HG03354 (cell line): Measurements from ENCODE around the gene PCDHGA5.
"Not testable (repeated sequence)": the region's sequence is repeated elsewhere in the genome, so short reads cannot be mapped to it uniquely, and the experiment has no call there.

Experiments
- ATAC-seq: cut with Tn5 transposase; IDR thresholded peaks from one replicate; pipeline ENCODE4 v1.9.1; 2021; ENCODE audit warnings: mild to moderate bottlenecking; ENCODE audit not compliant: unreplicated experiment, poor library complexity, severe bottlenecking

Gene PCDHGA5

DNA sequence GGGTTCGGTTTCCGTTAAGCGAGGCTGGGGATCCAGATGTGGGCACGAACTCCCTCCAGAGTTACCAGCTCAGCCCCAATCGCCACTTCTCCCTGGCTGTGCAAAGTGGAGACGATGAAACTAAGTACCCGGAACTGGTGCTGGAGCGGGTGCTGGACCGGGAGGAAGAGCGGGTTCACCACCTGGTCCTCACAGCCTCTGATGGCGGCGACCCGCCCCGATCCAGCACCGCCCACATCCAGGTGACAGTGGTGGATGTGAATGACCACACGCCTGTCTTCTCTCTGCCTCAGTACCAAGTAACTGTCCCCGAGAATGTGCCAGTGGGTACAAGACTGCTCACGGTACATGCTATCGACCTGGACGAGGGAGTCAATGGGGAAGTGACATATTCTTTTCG lies 19.4 kb downstream of the PCDHGA5 start:
- ATAC-seq, result no peak

- no peak for ATAC-seq
Observed at GRCh38 chr5:141384471-141385267, 20.7 kb downstream of the PCDHGA5 start.

- ATAC-seq, result peak; percentile 98
Observed at GRCh38 chr5:141387557-141388311, 23.8 kb downstream of the PCDHGA5 start, which contains the start of gene PCDHGB4. PCDHGB4 (plus strand) TSS chr5:141387698; CDS start chr5:141387885, 187 bp downstream.

- ATAC-seq, result no peak
Observed at GRCh38 chr5:141388661-141389060, 24.7 kb downstream of the PCDHGA5 start.

DNA sequence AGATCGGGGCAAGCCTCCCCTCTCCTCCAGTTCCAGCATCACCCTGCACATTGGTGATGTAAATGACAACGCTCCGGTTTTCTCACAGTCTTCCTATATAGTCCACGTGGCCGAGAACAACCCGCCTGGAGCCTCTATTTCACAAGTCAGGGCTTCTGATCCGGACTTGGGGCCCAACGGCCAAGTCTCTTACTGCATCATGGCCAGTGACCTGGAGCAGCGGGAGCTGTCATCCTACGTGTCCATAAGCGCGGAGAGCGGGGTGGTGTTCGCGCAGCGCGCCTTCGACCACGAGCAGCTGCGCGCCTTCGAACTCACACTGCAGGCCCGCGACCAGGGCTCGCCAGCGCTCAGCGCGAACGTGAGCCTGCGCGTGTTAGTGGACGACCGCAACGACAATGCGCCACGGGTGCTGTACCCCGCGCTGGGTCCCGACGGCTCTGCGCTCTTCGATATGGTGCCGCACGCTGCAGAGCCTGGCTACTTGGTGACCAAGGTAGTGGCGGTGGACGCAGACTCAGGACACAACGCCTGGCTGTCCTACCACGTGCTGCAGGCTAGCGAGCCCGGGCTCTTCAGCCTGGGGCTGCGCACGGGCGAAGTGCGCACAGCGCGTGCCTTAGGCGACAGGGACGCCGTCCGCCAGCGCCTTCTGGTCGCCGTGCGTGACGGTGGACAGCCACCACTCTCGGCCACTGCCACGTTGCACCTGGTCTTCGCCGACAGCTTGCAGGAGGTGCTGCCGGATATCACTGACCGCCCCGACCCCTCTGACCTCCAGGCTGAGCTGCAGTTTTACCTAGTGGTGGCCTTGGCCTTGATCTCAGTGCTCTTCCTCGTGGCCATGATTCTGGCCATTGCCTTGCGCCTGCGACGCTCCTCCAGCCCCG lies 25.4 kb downstream of the PCDHGA5 start:
- ATAC-seq, result no peak

DNA sequence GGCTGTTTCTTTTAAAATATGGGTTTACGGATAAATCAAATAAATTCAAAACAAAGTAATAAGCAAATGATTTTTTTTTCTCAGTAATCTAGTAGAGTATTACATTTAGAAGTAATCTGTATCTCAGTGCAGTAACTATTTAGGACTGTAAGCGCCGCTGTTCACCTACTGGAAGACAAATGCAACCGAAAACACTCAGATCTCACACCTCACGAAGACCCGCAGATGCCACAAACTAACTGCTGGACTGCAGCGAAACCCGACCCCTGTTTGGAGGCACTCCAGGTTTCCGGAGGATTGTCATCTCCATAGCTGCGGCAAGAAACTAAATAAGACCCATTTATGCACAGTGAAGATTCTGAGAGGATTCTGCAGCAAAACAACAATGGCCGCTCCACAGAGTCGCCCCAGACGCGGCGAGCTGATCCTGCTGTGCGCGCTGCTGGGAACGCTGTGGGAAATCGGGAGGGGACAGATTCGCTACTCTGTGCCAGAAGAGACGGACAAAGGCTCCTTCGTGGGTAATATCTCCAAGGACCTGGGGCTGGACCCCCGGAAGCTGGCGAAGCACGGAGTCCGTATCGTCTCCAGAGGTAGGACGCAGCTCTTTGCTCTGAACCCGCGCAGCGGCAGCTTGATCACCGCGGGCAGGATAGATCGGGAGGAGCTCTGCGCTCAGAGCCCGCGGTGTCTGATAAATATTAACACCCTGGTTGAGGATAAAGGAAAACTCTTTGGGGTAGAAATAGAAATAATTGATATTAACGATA lies 28.7 kb downstream of the PCDHGA5 start, which contains the start of gene PCDHGA8:
Gene PCDHGA8, plus strand, starts transcription at position 205 of the 770 bp plus-strand sequence. Its CDS starts 181 bp downstream, at position 386.
- no peak for ATAC-seq

DNA sequence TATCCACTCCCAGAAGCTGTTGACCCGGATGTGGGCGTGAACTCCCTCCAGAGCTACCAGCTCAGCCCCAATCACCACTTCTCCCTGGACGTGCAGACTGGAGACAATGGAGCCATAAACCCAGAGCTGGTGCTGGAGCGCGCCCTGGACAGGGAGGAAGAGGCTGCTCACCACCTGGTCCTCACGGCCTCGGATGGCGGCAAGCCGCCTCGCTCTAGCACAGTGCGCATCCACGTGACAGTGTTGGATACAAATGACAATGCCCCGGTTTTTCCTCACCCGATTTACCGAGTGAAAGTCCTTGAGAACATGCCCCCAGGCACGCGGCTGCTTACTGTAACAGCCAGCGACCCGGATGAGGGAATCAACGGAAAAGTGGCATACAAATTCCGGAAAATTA lies 29.3 kb downstream of the PCDHGA5 start:
- no peak for ATAC-seq

GRCh38 chr5:141394401-141395187 lies 30.6 kb downstream of the PCDHGA5 start:
- not testable (repeated sequence) for ATAC-seq

- peak; percentile 93 for ATAC-seq
Observed at GRCh38 chr5:141397756-141398551, 34.0 kb downstream of the PCDHGA5 start, which contains the start of gene PCDHGB5. PCDHGB5 (plus strand) TSS chr5:141397947; CDS start chr5:141398128, 181 bp downstream.

DNA sequence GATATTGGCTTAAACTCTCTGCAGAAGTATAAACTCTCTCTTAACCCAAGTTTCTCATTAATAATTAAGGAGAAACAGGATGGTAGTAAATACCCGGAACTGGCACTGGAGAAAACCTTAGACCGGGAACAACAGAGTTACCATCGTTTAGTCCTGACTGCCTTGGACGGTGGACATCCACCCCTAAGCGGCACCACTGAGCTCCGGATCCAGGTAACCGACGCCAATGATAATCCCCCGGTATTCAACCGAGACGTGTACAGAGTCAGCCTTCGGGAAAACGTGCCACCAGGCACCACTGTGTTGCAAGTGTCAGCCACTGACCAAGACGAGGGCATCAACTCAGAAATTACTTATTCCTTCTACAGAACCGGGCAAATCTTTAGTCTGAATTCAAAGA lies 34.6 kb downstream of the PCDHGA5 start:
- no peak for ATAC-seq

GRCh38 chr5:141399555-141400258 lies 35.7 kb downstream of the PCDHGA5 start:
- no peak for ATAC-seq

DNA sequence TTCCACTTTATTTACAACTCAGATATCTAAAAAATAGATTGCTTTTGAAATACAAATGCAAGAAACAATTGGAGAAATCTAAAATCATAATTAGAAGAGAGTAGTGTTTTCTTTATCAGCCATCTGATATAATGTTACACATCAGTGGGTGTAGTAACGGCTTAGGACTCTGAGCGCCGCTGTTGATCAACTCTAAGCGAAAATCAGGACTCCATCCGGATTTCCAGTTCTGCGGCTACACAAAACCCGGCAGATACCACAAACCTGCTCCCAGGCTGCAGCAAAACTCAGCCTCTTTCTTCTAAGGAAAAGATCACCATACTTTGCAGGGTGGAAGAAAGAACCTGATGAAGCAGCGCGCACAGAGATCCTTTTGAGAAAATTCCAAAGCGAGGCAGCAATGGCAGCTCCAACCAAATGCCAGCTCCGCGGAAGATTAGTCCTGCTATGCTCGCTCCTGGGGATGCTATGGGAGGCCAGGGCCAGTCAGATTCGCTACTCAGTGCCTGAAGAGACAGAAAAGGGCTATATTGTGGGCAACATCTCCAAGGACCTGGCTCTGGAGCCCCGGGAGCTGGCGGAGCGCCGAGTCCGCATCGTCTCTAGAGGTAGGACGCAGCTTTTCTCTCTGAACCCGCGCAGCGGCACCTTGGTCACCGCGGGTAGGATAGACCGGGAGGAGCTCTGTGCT lies 38.7 kb downstream of the PCDHGA5 start, which contains the start of gene PCDHGA9:
Gene PCDHGA9, plus strand, starts transcription at position 226 of the 691 bp plus-strand sequence. Its CDS starts 175 bp downstream, at position 401.
- no peak for ATAC-seq

DNA sequence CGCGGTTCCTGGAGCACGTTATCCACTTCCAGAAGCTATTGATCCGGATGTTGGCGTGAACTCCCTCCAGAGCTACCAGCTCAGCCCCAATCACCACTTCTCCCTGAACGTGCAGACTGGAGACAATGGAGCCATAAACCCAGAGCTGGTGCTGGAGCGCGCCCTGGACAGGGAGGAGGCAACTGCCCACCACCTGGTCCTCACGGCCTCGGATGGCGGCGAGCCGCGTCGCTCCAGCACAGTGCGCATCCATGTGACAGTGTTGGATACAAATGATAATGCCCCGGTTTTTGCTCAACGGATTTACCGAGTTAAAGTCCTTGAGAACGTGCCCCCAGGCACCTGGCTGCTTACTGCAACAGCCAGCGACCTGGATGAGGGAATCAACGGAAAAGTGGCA lies 39.4 kb downstream of the PCDHGA5 start:
- no peak for ATAC-seq

DNA sequence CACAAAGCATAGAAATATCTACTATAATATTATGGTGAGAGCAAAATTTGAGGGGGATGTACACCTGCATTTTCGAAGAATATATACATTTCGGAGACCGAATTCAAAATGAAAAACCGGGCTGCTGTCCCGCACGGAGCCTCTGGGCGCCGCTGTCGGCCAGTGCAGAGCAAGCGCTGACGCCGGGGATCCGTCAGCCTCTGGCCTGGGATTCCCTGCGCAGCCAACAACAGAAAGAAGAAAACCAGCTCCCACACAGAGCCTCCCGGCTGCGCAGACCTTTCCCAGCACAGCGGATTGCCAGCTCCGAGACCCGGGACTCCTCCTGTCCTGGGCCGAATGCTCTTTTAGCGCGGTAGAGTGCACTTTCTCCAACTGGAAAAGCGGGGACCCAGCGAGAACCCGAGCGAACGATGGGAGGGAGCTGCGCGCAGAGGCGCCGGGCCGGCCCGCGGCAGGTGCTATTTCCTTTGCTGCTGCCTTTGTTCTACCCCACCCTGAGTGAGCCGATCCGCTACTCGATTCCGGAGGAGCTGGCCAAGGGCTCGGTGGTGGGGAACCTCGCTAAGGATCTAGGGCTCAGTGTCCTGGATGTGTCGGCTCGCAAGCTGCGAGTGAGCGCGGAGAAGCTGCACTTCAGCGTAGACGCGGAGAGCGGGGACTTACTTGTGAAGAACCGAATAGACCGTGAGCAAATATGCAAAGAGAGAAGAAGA lies 44.0 kb downstream of the PCDHGA5 start, which contains the start of gene PCDHGB6:
Gene PCDHGB6, plus strand, starts transcription at position 232 of the 716 bp plus-strand sequence. Its CDS starts 182 bp downstream, at position 414.
- ATAC-seq, result peak; percentile 81

GRCh38 chr5:141409598-141410306 lies 45.8 kb downstream of the PCDHGA5 start:
- ATAC-seq, result no peak
